ENCODE data around the gene IFITM1. TPM values are rescaled to one million over a fixed set of nuclear protein-coding genes. Genes with fewer than 3 reads are reported as not detected.

Gene IFITM1
- total and polyA plus RNA-seq, 2 of the 4 experiments (the other 2 are of a cell fraction), result 24.2 to 68.9 TPM

GRCh38 chr11:306645-307371 is 7.0 kb upstream of the IFITM1 start:
- H3K23ac ChIP-seq (ENCODE audit: low read depth, low read length), result 0 out of 2 replicates have a peak overlapping the region, but pooled peaks have one; percentile 42
- intact Hi-C loops (cut with micrococcal nuclease) (loop anchor here (5.0 kb wide), 1 partner anchor 100 kb away; the partner anchor contains the start of genes BET1L and RIC8A), dilution Hi-C loops (cut with HindIII; ENCODE audit: low sequenced_read_pairs, unreplicated experiment) (no loop called here), in situ Hi-C loops (cut with MboI; ENCODE audit: low sequenced_read_pairs) (loop anchor here (10.0 kb wide), 2 partner anchors 48 to 148 kb away; partner anchors contain the start of gene PTDSS2)
- peaks cover 0 to 9% of the 10 kb centered on the region in 2 experiments; a peak in 2 of 4 replicates for H3K79me1 ChIP-seq (ENCODE audit: low read depth in 1 of 2, low read length in 2 of 2)
- H3K18ac ChIP-seq (ENCODE audit: low read depth, low read length), result peak overlapping the region; percentile 4; the same call in 1 of the 2 replicates
- H3K27me3 ChIP-seq (ENCODE audit: control insufficient read depth, insufficient read depth, low read length), result no peaks in the 10 kb centered on the region
- peak overlapping the region; percentile 74 for H2BK20ac ChIP-seq (ENCODE audit: low read depth, low read length)
- peak overlapping the region; percentile 61 for H3K27ac ChIP-seq (ENCODE audit: insufficient read depth, low read length)
- ATAC-seq (ENCODE audit: low read depth), result no peak
- BruUV-seq (replicated peaks), result no TSS peak
- TF ChIP-seq MAFK (IDR thresholded peaks at IDR 0.05; ENCODE audit: low read depth, low read length) (no peak), POLR2A (IDR thresholded peaks at IDR 0.05; ENCODE audit: low read depth, low read length) (no peak)
- no peak overlapping the region for H3K4me2 ChIP-seq (ENCODE audit: low read depth, low read length)
- WGBS, 2 experiments (ENCODE audit: extremely low coverage in 2 of 2, insufficient read length in 1 of 2), result 62% methylated on average over 3 of the region's 17 CpGs; no CpG with 5 or more reads in 1 of the 2 experiments
- no peak for DNase-seq
- peak overlapping the region in 1 of 2 experiments; percentile 89; a peak in 3 of 4 replicates for H4K8ac ChIP-seq (ENCODE audit: low read depth in 2 of 2, low read length in 2 of 2)
- no peaks in the 10 kb centered on the region for H3K9me3 ChIP-seq (ENCODE audit: control insufficient read depth, insufficient read depth, low read length)
- H2BK15ac ChIP-seq (ENCODE audit: low read depth, low read length), result peak overlapping the region; percentile 82; the same call in 2 of the 3 replicates
- H3K36me3 ChIP-seq (ENCODE audit: control insufficient read depth, insufficient read depth, low read length), result peaks cover 2% of the 10 kb centered on the region; the same call in 1 of the 2 replicates
- peak overlapping the region; percentile 83 for H3K4ac ChIP-seq (ENCODE audit: low read depth, low read length)
- POLR2A ChIA-PET (ENCODE audit: unreplicated experiment), result interaction anchor here (0.6 to 0.7 kb wide), 2 partner anchors 38 to 55 kb away, joined by 3 read pairs; no protein-coding TSS in a partner anchor
- peak overlapping the region; percentile 63 for H4K5ac ChIP-seq (ENCODE audit: low read depth, low read length)
- peak overlapping the region; percentile 96 for H2AK5ac ChIP-seq (ENCODE audit: low read depth, low read length)
- peak overlapping the region; percentile 65 for H2BK5ac ChIP-seq (ENCODE audit: low read depth, low read length, poor library complexity, severe bottlenecking)
- H3K14ac ChIP-seq (replicated peaks; ENCODE audit: low read depth, low read length), result peak overlapping the region; percentile 52
- peaks cover 6% of the 10 kb centered on the region for H3K4me1 ChIP-seq (ENCODE audit: control insufficient read depth, insufficient read depth, low read length)
- H3K9ac ChIP-seq (ENCODE audit: low read depth, low read length), result no peak overlapping the region
- CTCF ChIA-PET, result interaction anchor here (1.1 kb wide), 1 partner anchor 63 kb away, joined by 3 read pairs; no protein-coding TSS in a partner anchor
- peak overlapping the region; percentile 85 for H2BK120ac ChIP-seq (ENCODE audit: low read depth, low read length)
- peak overlapping the region; percentile 75 for H4K91ac ChIP-seq (ENCODE audit: insufficient read depth, low read depth, low read length)
- H2AK9ac ChIP-seq (replicated peaks; ENCODE audit: low read depth, low read length, poor library complexity), result peak overlapping the region; percentile 61
- H3K9me1 ChIP-seq (ENCODE audit: insufficient read depth, low read length), result 0 out of 2 replicates have a peak, but pooled peaks cover 2% of the 10 kb centered on the region
- H3K4me3 ChIP-seq (ENCODE audit: insufficient read depth, low read depth, low read length), result no peak overlapping the region
- H4K20me1 ChIP-seq (ENCODE audit: insufficient read depth, low read length), result no peaks in the 10 kb centered on the region
- no peak overlapping the region for H3K56ac ChIP-seq (ENCODE audit: extremely low read depth, insufficient read depth, low read length)
- H2AFZ ChIP-seq (replicated peaks; ENCODE audit: low read length, poor library complexity), result peak overlapping the region; percentile 24

All from IMR-90 (cell line).